Neural crest cell (in vitro differentiated cells): ENCODE results near the gene TADA2A. TPM values are rescaled to one million over a fixed set of nuclear protein-coding genes. Genes with fewer than 3 reads are reported as not detected.

Experiments
- DNase-seq: peaks from one replicate; pipeline ENCODE4 v3.0.0; 2021; ENCODE audit warnings: low read depth, mixed read lengths, low spot score
- H3K27ac Mint-ChIP-seq: one replicate; pipeline ENCODE4 v1.8.0; 2021; ENCODE audit warnings: mild to moderate bottlenecking, mixed read lengths; ENCODE audit not compliant: unreplicated experiment
- H3K27me3 Mint-ChIP-seq: 2 replicates; pipeline ENCODE4 v1.8.0; 2021; ENCODE audit warnings: low read depth, mild to moderate bottlenecking, mixed read lengths
- H3K36me3 Mint-ChIP-seq: 2 replicates; pipeline ENCODE4 v1.8.0; 2021; ENCODE audit warnings: low read depth, mild to moderate bottlenecking, mixed read lengths
- H3K4me1 Mint-ChIP-seq: 2 replicates; pipeline ENCODE4 v1.8.0; 2021; ENCODE audit warnings: mixed read lengths
- H3K4me3 Mint-ChIP-seq: one replicate; pipeline ENCODE4 v1.8.0; 2021; ENCODE audit warnings: mild to moderate bottlenecking, mixed read lengths
- H3K9me3 Mint-ChIP-seq: 2 replicates; pipeline ENCODE4 v1.8.0; 2021; ENCODE audit warnings: mixed read lengths
- CTCF ChIP-seq: fragments of 200-600 bp; sonication (generic); conservative IDR thresholded peaks from 2 replicates; pipeline ENCODE4 v1.5.0; 2021; ENCODE audit warnings: antibody characterized with exemption, mild to moderate bottlenecking
- total RNA-seq: library from RNA; stranded (reverse); gene quantifications from 2 replicates; pipeline ENCODE4 v1.2.1, GENCODE V29; 2021

The TADA2A gene
- total RNA-seq, 1 donor from 2014 or later: 36.5 TPM

DNA sequence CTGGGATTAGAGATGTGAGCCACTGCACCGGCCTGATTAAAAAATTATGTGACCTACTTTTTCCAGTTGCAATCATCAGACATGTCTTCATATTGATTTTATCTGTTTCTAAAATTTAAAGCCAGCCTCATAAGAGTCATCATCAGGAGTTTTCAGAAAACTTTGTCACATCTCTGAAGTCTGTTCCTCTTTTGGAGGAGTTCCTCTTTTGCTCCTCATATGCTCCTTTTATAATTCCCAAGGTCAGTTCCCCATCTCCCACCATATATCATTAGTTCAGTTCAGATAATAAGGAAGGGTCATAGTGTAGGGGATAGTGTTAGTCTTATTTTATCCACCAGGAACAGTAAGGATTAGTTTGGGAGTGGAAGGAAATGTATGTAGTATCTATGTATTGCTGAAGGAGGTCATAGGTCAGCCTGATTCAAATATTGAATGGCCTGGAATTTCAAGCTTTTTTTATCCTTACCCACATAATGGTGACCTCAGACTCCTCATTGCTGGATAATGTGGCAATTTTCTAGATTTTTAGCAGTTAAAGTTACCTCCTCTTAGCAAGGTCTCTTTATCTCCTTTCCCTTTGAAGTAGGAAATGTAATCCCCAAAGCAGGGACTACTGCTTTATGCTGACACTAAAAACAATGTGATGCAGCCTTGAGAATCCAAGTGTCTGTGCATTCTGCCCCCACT is 69.2 kb downstream of the TADA2A start:
- Mint-ChIP-seq H3K9me3 (no peaks in the 10 kb centered on the region), H3K27ac (no peak overlapping the region), H3K36me3 (peaks cover 26% of the 10 kb centered on the region), H3K27me3 (no peaks in the 10 kb centered on the region), H3K4me1 (peaks cover 14% of the 10 kb centered on the region), H3K4me3 (no peak overlapping the region)
- TF ChIP-seq CTCF: no peak
- no peak for DNase-seq

- TF ChIP-seq CTCF: no peak
- Mint-ChIP-seq H3K36me3 (peaks cover 22% of the 10 kb centered on the region), H3K4me3 (no peak overlapping the region)
Observed at GRCh38 chr17:37476431-37477120, 69.9 kb downstream of the TADA2A start.

GRCh38 chr17:37478187-37478586 is 71.5 kb downstream of the TADA2A start:
- Mint-ChIP-seq H3K36me3 (peaks cover 22% of the 10 kb centered on the region), H3K9me3 (no peaks in the 10 kb centered on the region), H3K4me1 (peaks cover 20% of the 10 kb centered on the region), H3K4me3 (no peak overlapping the region), H3K27me3 (no peaks in the 10 kb centered on the region), H3K27ac (no peak overlapping the region)
- no peak for DNase-seq
- TF ChIP-seq CTCF: no peak

More at GRCh38 chr17:37476431-37477120, 69.9 kb downstream of the TADA2A start:
- no peak for DNase-seq
- no peaks in the 10 kb centered on the region for H3K27me3 Mint-ChIP-seq
- H3K4me1 Mint-ChIP-seq: peaks cover 14% of the 10 kb centered on the region
- no peak overlapping the region for H3K27ac Mint-ChIP-seq
- no peaks in the 10 kb centered on the region for H3K9me3 Mint-ChIP-seq

- no peaks in the 10 kb centered on the region for H3K9me3 Mint-ChIP-seq
- no peak overlapping the region for H3K27ac Mint-ChIP-seq
- peaks cover 28% of the 10 kb centered on the region for H3K4me1 Mint-ChIP-seq
- no peak for DNase-seq
- no peak overlapping the region for H3K4me3 Mint-ChIP-seq
- H3K36me3 Mint-ChIP-seq: peaks cover 16% of the 10 kb centered on the region
- no peaks in the 10 kb centered on the region for H3K27me3 Mint-ChIP-seq
- no peak for TF ChIP-seq CTCF
Observed at GRCh38 chr17:37479025-37479424, 72.3 kb downstream of the TADA2A start.

DNA sequence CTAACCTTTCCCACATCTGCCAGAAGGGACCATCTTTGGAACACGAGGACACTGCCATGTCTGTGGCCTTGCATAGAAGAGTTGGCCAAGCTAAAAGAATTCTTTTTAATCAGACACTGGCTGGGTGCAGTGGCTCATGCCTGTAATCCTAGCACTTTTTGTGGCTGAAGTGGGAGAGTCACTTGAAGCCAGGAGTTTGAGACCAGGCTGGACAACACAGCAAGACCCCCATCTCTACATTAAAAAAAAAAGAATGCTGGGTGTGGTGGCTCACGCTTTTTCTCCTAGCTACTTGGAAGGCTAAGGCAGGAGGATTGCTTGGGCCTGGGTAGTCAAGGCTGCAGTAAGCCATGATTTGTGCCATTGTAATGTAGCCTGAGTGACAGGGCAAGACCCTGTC is 73.7 kb downstream of the TADA2A start:
- Mint-ChIP-seq H3K27me3 (no peaks in the 10 kb centered on the region), H3K36me3 (peaks cover 16% of the 10 kb centered on the region), H3K4me3 (no peak overlapping the region), H3K27ac (no peak overlapping the region), H3K9me3 (no peaks in the 10 kb centered on the region), H3K4me1 (peaks cover 28% of the 10 kb centered on the region)
- no peak for DNase-seq
- no peak for TF ChIP-seq CTCF
